ENCODE data around the gene AK8.

- TF ChIP-seq EZH2 (IDR thresholded peaks at IDR 0.05; ENCODE audit: borderline replicate concordance) (no peak), EZH2phosphoT487 (IDR thresholded peaks at IDR 0.05; ENCODE audit: low read depth, severe bottlenecking, unreplicated experiment) (no peak), CTCF (IDR thresholded peaks at IDR 0.05; ENCODE audit: poor library complexity) (no peak)
These were observed 25.7 kb upstream of the AK8 start for GRCh38 chr9:132903574-132904492.
